ENCODE measurements around the gene TOR3A.
A peak's percentile ranks its signal among the peaks of the same experiment; 100 is the strongest.
"Not testable (repeated sequence)": the region's sequence is repeated elsewhere in the genome, so short reads cannot be mapped to it uniquely, and the experiment has no call there.

The TOR3A gene

DNA sequence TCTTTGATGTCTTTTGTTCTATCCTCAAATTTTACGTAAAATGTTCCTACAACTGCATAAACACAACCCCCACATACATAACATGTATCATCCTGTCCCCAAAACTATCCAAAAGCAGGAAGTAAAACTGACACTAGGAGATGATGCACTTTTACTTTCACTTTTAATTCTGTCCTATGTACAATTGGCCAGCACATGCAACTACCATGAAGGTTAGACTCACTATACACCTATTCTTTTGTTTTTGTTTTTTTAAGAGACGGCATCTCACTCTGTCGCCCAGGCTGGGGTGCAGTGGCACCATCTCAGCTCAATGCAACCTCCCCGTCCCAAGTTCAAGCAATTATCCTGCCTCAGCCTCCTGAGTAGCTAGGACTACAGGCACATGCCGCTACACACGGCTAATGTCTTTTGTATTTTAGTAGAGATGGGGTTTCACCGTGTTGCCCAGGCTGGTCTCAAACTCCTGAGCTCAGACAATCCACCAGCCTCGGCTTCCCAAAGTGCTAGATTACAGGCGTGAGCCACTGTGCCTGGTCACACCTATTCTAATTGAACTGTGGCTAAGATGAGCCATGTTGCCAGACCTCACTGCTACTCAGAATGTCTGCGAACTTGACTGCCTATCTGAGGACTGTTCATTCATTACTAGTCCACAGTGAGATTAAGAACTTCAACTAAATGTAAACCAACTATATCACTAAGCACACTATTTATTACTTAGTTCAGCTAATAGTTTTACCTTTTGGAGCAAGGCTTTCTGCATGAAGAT is 48.0 kb downstream of the TOR3A start:
- no peaks in the 10 kb centered on the region for H3K9me3 ChIP-seq
- no peak for DNase-seq (ENCODE audit: low spot score in 2 of 2)
- H3K36me3 ChIP-seq (replicated peaks) = peaks cover 8% of the 10 kb centered on the region
- H3K4me1 ChIP-seq = no peaks in the 10 kb centered on the region
- no peak overlapping the region for H3K4me3 ChIP-seq
- in situ Hi-C loops (cut with MboI; ENCODE audit: low sequenced_read_pairs) = no loop called here
- no peaks in the 10 kb centered on the region for H3K27me3 ChIP-seq (ENCODE audit: low read depth)

DNA sequence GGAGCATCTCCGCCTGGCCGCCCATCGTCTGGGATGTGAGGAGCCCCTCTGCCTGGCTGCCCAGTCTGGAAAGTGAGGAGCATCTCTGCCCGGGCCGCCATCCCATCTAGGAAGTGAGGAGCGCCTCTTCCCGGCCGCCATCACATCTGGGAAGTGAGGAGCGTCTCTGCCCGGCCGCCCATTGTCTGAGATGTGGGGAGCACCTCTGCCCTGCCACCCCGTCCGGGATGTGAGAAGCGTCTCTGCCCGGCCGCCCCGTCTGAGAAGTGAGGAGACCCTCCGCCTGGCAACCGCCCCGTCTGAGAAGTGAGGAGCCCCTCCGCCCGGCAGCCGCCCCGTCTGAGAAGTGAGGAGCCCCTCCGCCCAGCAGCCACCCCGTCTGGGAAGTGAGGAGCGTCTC is 53.3 kb downstream of the TOR3A start:
- DNase-seq (ENCODE audit: low spot score in 2 of 2); in situ Hi-C loops (cut with MboI; ENCODE audit: low sequenced_read_pairs); H3K27me3 ChIP-seq (ENCODE audit: low read depth); H3K36me3 ChIP-seq (replicated peaks); H3K4me3 ChIP-seq; H3K9me3 ChIP-seq; H3K4me1 ChIP-seq: not testable (repeated sequence)

GRCh38 chr1:179135707-179136106 is 53.8 kb downstream of the TOR3A start:
- H3K36me3 ChIP-seq (replicated peaks); DNase-seq (ENCODE audit: low spot score in 2 of 2); H3K4me1 ChIP-seq; H3K27me3 ChIP-seq (ENCODE audit: low read depth); H3K4me3 ChIP-seq; in situ Hi-C loops (cut with MboI; ENCODE audit: low sequenced_read_pairs); H3K9me3 ChIP-seq: not testable (repeated sequence)

GRCh38 chr1:179137617-179138255 is 55.9 kb downstream of the TOR3A start:
- Histone ChIP-seq H3K27me3 (ENCODE audit: low read depth) (no peaks in the 10 kb centered on the region), H3K4me3 (no peak overlapping the region), H3K9me3 (peaks cover 2% of the 10 kb centered on the region; the same call in 1 of the 2 replicates), H3K36me3 (replicated peaks) (no peaks in the 10 kb centered on the region), H3K4me1 (peaks cover 7% of the 10 kb centered on the region)
- in situ Hi-C loops (cut with MboI; ENCODE audit: low sequenced_read_pairs) = no loop called here
- DNase-seq (ENCODE audit: low spot score in 2 of 2) = no peak

GRCh38 chr1:179138755-179139154 is 56.9 kb downstream of the TOR3A start:
- in situ Hi-C loops (cut with MboI; ENCODE audit: low sequenced_read_pairs); H3K4me1 ChIP-seq: not testable (repeated sequence)

DNA sequence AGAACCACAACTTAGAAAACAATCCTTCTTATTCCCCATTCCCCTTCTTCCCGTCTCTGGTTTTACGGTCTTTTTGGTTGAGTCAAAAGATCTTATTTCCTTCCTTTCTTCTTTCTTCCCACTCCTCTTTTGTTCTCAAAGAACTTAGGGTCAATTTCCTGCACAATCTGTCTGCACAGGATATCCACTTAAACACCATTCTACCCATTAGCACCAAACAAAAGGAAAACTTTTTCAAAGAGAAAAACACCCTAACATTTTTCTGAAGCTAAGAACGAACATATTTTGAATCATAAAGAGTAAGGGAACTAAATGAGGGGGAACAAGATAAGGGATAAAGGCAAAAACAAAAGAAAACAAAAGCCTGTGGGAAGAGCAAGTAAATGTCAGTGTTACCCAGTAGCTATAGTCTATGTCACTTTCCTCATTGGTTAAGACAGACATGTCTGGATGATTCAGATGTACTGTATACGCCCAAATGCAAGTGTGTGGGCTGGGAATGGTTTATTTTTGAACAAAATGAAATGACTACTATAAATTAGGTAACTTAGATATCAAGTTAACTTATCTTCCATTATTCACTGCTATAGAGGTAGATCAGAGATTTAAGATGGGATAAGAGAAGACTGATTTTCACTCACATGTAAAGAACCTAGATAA is 59.9 kb downstream of the TOR3A start:
- DNase-seq (ENCODE audit: low spot score in 2 of 2) = peak in 1 of 2 experiments; percentile 82
- in situ Hi-C loops (cut with MboI; ENCODE audit: low sequenced_read_pairs) = no loop called here
- peaks cover 7% of the 10 kb centered on the region for H3K4me1 ChIP-seq

More at GRCh38 chr1:179138755-179139154, 56.9 kb downstream of the TOR3A start:
- H3K27me3 ChIP-seq (ENCODE audit: low read depth); H3K4me3 ChIP-seq; H3K9me3 ChIP-seq; H3K36me3 ChIP-seq (replicated peaks); DNase-seq (ENCODE audit: low spot score in 2 of 2): not testable (repeated sequence)

DNA sequence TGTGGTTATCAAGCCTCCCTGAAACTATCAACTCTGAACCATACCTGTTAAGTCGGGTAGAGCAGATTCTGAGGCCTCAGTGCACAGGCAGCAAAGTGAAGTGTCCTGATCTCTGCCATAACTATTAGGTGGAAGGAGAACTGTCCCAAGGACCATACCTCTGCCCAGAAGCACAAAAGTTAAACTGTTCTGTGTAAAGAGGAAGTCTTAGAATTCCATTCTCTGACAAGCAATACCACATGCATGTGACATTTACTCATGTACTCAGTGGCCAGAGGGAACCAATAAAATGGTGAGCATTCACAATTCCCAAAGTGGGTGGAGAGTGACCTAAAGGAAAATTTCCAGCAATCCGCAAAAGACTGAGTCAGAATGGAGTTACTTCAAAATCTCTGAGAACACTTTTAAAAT is 61.0 kb downstream of the TOR3A start:
- in situ Hi-C loops (cut with MboI; ENCODE audit: low sequenced_read_pairs) = no loop called here
- Histone ChIP-seq H3K27me3 (ENCODE audit: low read depth) (no peaks in the 10 kb centered on the region), H3K4me1 (peaks cover 7% of the 10 kb centered on the region), H3K36me3 (replicated peaks) (no peaks in the 10 kb centered on the region), H3K9me3 (peaks cover 2% of the 10 kb centered on the region; the same call in 1 of the 2 replicates), H3K4me3 (no peak overlapping the region)
- no peak for DNase-seq (ENCODE audit: low spot score in 2 of 2)

More for the DNA sequence above, 59.9 kb downstream of the TOR3A start:
- no peaks in the 10 kb centered on the region for H3K27me3 ChIP-seq (ENCODE audit: low read depth)
- no peak overlapping the region for H3K4me3 ChIP-seq
- no peaks in the 10 kb centered on the region for H3K36me3 ChIP-seq (replicated peaks)
- H3K9me3 ChIP-seq = peaks cover 2% of the 10 kb centered on the region; the same call in 1 of the 2 replicates

DNA sequence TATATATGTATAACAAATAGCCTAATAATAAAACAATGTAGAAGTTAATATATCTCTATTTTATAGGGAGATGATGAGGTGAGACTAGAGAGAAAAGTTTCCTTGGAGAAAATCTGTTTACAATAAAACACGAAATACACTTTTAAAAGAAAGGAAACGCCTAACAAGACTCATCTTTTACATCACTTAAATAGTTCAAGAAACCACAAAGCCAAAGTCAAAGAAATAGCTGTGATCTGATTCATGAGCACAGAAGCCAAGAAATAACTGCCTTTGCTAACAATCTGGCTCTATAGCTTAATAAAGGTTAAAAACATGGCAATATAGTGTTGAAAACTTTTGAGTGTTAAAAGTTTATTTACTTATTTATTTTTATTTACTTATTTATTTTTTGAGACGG is 61.5 kb downstream of the TOR3A start:
- DNase-seq (ENCODE audit: low spot score in 2 of 2) = no peak
- Histone ChIP-seq H3K36me3 (replicated peaks) (no peaks in the 10 kb centered on the region), H3K4me1 (peaks cover 7% of the 10 kb centered on the region), H3K9me3 (peaks cover 2% of the 10 kb centered on the region; the same call in 1 of the 2 replicates), H3K27me3 (ENCODE audit: low read depth) (no peaks in the 10 kb centered on the region), H3K4me3 (no peak overlapping the region)
- in situ Hi-C loops (cut with MboI; ENCODE audit: low sequenced_read_pairs) = no loop called here

- H3K4me1 ChIP-seq = peaks cover 7% of the 10 kb centered on the region
- H3K27me3 ChIP-seq (ENCODE audit: low read depth) = no peaks in the 10 kb centered on the region
- no peaks in the 10 kb centered on the region for H3K36me3 ChIP-seq (replicated peaks)
- H3K9me3 ChIP-seq = peaks cover 2% of the 10 kb centered on the region; the same call in 1 of the 2 replicates
- in situ Hi-C loops (cut with MboI; ENCODE audit: low sequenced_read_pairs) = no loop called here
- no peak overlapping the region for H3K4me3 ChIP-seq
- no peak for DNase-seq (ENCODE audit: low spot score in 2 of 2)
Observed at GRCh38 chr1:179144626-179145025, 62.8 kb downstream of the TOR3A start.

DNA sequence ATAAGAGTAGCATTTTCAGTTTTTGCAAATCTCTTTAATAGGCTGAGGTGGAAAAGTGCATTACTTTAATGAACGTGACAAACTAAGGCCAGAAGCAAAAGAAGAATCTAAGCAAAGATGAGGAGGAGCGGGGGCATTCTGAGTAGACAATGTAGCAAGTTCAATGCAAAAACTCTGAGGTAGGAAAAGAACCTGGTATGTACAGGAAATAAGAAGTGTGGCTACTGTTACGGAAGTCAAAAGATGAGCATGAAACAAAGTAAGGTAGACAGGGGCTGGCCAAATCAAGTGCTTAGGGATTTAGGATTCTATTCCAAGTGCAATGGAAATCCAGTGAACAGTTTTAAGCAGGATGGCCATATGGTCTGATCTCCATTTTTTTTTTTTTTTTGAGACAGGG is 63.7 kb downstream of the TOR3A start:
- in situ Hi-C loops (cut with MboI; ENCODE audit: low sequenced_read_pairs) = no loop called here
- Histone ChIP-seq H3K27me3 (ENCODE audit: low read depth) (no peaks in the 10 kb centered on the region), H3K9me3 (no peaks in the 10 kb centered on the region; the same call in 1 of the 2 replicates), H3K36me3 (replicated peaks) (no peaks in the 10 kb centered on the region), H3K4me3 (no peak overlapping the region), H3K4me1 (peaks cover 7% of the 10 kb centered on the region)
- no peak for DNase-seq (ENCODE audit: low spot score in 2 of 2)
